WTC11 (cell line): ENCODE results near the gene TBKBP1. TPM values are rescaled to one million over a fixed set of nuclear protein-coding genes. Genes with fewer than 3 reads are reported as not detected.

ENCODE experiments used
- ATAC-seq: fragments of 200-7000 bp; cut with Tn5 transposase; 2 replicates; pipeline ENCODE4 v1.10.0; 2021; ENCODE audit warnings: mild to moderate bottlenecking, moderate library complexity
- CTCF ChIA-PET: fragments of 300-600 bp; sonication (Branson Sonifier 250); formaldehyde crosslinking; loops from one replicate; lab custom pipeline; 2021; ENCODE audit warnings: antibody characterized with exemption; lab: Charles Lee
- POLR2A ChIA-PET: fragments of 350-600 bp; sonication (Branson Sonifier 250); formaldehyde crosslinking; loops from one replicate; lab custom pipeline; 2021; ENCODE audit warnings: antibody characterized with exemption; lab: Charles Lee
- DNase-seq: peaks from one replicate; pipeline ENCODE4 v3.0.0; 2021; ENCODE audit warnings: low spot score
- H3K27ac Mint-ChIP-seq: 2 replicates; pipeline ENCODE4 v1.8.0; 2021; ENCODE audit warnings: mixed read lengths
- H3K27me3 Mint-ChIP-seq: 2 replicates; pipeline ENCODE4 v1.8.0; 2021; ENCODE audit warnings: low read depth, mild to moderate bottlenecking, moderate library complexity, mixed read lengths
- H3K36me3 Mint-ChIP-seq: 2 replicates; pipeline ENCODE4 v1.8.0; 2021; ENCODE audit warnings: mixed read lengths
- H3K4me1 Mint-ChIP-seq: 2 replicates; pipeline ENCODE4 v1.8.0; 2022; ENCODE audit warnings: mixed read lengths
- H3K4me3 Mint-ChIP-seq: 2 replicates; pipeline ENCODE4 v1.8.0; 2021; ENCODE audit warnings: mild to moderate bottlenecking, moderate library complexity, mixed read lengths
- H3K9me3 Mint-ChIP-seq: 2 replicates; pipeline ENCODE4 v1.8.0; 2021; ENCODE audit warnings: mixed read lengths
- AFF4 ChIP-seq: sonication (generic); formaldehyde crosslinking; IDR thresholded peaks from 2 replicates; pipeline ENCODE4 v1.8.1; 2023; ENCODE audit warnings: mild to moderate bottlenecking, missing genetic modification reagents, borderline replicate concordance
- ARID4B ChIP-seq: sonication (generic); formaldehyde crosslinking; IDR thresholded peaks from 2 replicates; pipeline ENCODE4 v1.8.0; 2023; ENCODE audit warnings: missing genetic modification reagents, mild to moderate bottlenecking, borderline replicate concordance
- CREB1 ChIP-seq: sonication (generic); formaldehyde crosslinking; IDR thresholded peaks from 2 replicates; pipeline ENCODE4 v1.8.0; 2023; ENCODE audit warnings: mild to moderate bottlenecking, missing genetic modification reagents
- E2F5 ChIP-seq: sonication (generic); formaldehyde crosslinking; IDR thresholded peaks from 2 replicates; pipeline ENCODE4 v1.8.1; 2022; ENCODE audit warnings: mild to moderate bottlenecking, moderate library complexity, missing genetic modification reagents
- EMX1 ChIP-seq: fragments of 250-450 bp; sonication (Bioruptor Pico); IDR thresholded peaks from 2 replicates; pipeline ENCODE4 v1.8.0; 2021; ENCODE audit warnings: mild to moderate bottlenecking
- GABPB1 ChIP-seq: sonication (generic); formaldehyde crosslinking; IDR thresholded peaks from 2 replicates; pipeline ENCODE4 v1.8.1; 2023; ENCODE audit warnings: mild to moderate bottlenecking, missing genetic modification reagents
- GRHL2 ChIP-seq: fragments of 250-450 bp; sonication (Bioruptor Pico); IDR thresholded peaks from 2 replicates; pipeline ENCODE4 v1.8.0; 2022; ENCODE audit warnings: mild to moderate bottlenecking, moderate library complexity; ENCODE audit not compliant: insufficient replicate concordance, severe bottlenecking
- IRF2 ChIP-seq: sonication (generic); formaldehyde crosslinking; IDR thresholded peaks from 2 replicates; pipeline ENCODE4 v1.8.0; 2022; ENCODE audit warnings: low read depth, missing genetic modification reagents, borderline replicate concordance
- JAZF1 ChIP-seq: fragments of 250-450 bp; sonication (Bioruptor Pico); IDR thresholded peaks from 2 replicates; pipeline ENCODE4 v1.9.0; 2021; ENCODE audit warnings: moderate library complexity, mild to moderate bottlenecking, inconsistent platforms
- MYBL2 ChIP-seq: sonication (generic); formaldehyde crosslinking; IDR thresholded peaks from 2 replicates; pipeline ENCODE4 v1.8.1; 2023; ENCODE audit warnings: mild to moderate bottlenecking, moderate library complexity, missing genetic modification reagents
- TP53 ChIP-seq: sonication (generic); formaldehyde crosslinking; IDR thresholded peaks from 2 replicates; pipeline ENCODE4 v1.8.1; 2023; ENCODE audit warnings: mild to moderate bottlenecking, missing genetic modification reagents
- ZNF121 ChIP-seq: sonication (generic); formaldehyde crosslinking; IDR thresholded peaks from 2 replicates; pipeline ENCODE4 v1.8.0; 2023; ENCODE audit warnings: missing genetic modification reagents
- ZNF423 ChIP-seq: fragments of 250-450 bp; sonication (Bioruptor Pico); IDR thresholded peaks from 2 replicates; pipeline ENCODE4 v2.1.2; 2022; ENCODE audit warnings: mild to moderate bottlenecking, moderate library complexity
- ZSCAN18 ChIP-seq: fragments of 250-450 bp; sonication (Bioruptor Pico); IDR thresholded peaks from 2 replicates; pipeline ENCODE4 v2.1.2; 2022; ENCODE audit warnings: mild to moderate bottlenecking, moderate library complexity
- total RNA-seq: library from RNA; stranded (reverse); gene quantifications from 3 replicates; pipeline ENCODE4 v1.2.3, GENCODE V29; 2021

The TBKBP1 gene
- total RNA-seq, 1 experiment from 2014 or later = 17.4 TPM

- no peak overlapping the region for H3K27ac Mint-ChIP-seq
- CTCF ChIA-PET = interaction anchor here (0.6 to 1.4 kb wide), 2 partner anchors 14 to 73 kb away, joined by 3 to 5 read pairs; no protein-coding TSS in a partner anchor
- H3K36me3 Mint-ChIP-seq = no peaks in the 10 kb centered on the region
- ATAC-seq = no peak
- H3K4me3 Mint-ChIP-seq = no peak overlapping the region
- peaks cover 10% of the 10 kb centered on the region for H3K4me1 Mint-ChIP-seq
- no peaks in the 10 kb centered on the region for H3K9me3 Mint-ChIP-seq
- TF ChIP-seq GABPB1 (CRISPR knock-in tag) (no peak), TP53 (no peak), MYBL2 (CRISPR knock-in tag) (no peak), IRF2 (CRISPR knock-in tag) (no peak), ARID4B (CRISPR knock-in tag) (no peak), E2F5 (CRISPR knock-in tag) (no peak), ZSCAN18 (CRISPR knock-in tag) (no peak), EMX1 (no peak), ZNF423 (no peak), CREB1 (CRISPR knock-in tag) (no peak)
- TF ChIP-seq, all 79 proteins: peak for 0
- POLR2A ChIA-PET = interaction anchor here (0.6 kb wide), 1 partner anchor 54 kb away, joined by 3 read pairs; no protein-coding TSS in a partner anchor
- DNase-seq = no peak
- H3K27me3 Mint-ChIP-seq = peaks cover 15% of the 10 kb centered on the region
Observed at GRCh38 chr17:47704116-47704515, 10.2 kb downstream of the TBKBP1 start.

GRCh38 chr17:47704736-47705135 is 10.8 kb downstream of the TBKBP1 start:
- no peak for DNase-seq
- Mint-ChIP-seq H3K27ac (no peak overlapping the region), H3K36me3 (no peaks in the 10 kb centered on the region), H3K27me3 (peaks cover 20% of the 10 kb centered on the region), H3K9me3 (no peaks in the 10 kb centered on the region), H3K4me1 (peaks cover 10% of the 10 kb centered on the region), H3K4me3 (no peak overlapping the region)
- ATAC-seq = no peak
- CTCF ChIA-PET = interaction anchor here (0.6 to 1.4 kb wide), 2 partner anchors 14 to 72 kb away, joined by 3 to 5 read pairs; no protein-coding TSS in a partner anchor
- no peak for TF ChIP-seq ZNF121 (CRISPR knock-in tag)
- POLR2A ChIA-PET = interaction anchor here (0.6 kb wide), 1 partner anchor 54 kb away, joined by 3 read pairs; no protein-coding TSS in a partner anchor

GRCh38 chr17:47705536-47706530 is 11.9 kb downstream of the TBKBP1 start:
- TF ChIP-seq AFF4 (CRISPR knock-in tag) (no peak), JAZF1 (no peak), GRHL2 (no peak)
- Mint-ChIP-seq H3K27me3 (peaks cover 22% of the 10 kb centered on the region), H3K4me3 (no peak overlapping the region), H3K27ac (no peak overlapping the region), H3K4me1 (peaks cover 10% of the 10 kb centered on the region), H3K36me3 (no peaks in the 10 kb centered on the region), H3K9me3 (no peaks in the 10 kb centered on the region)
- ATAC-seq (no peak), DNase-seq (no peak)
- ChIA-PET CTCF (no interaction called here), POLR2A (no interaction called here)
